Adrenal gland (tissue), 12 donors: ENCODE results near the gene LAT. TPM values are rescaled to one million over a fixed set of nuclear protein-coding genes. Genes with fewer than 3 reads are reported as not detected.
"Not testable (repeated sequence)": the region's sequence is repeated elsewhere in the genome, so short reads cannot be mapped to it uniquely, and the experiment has no call there.

Source experiments
- DNase-seq, 7 donors: peaks; one replicate each; pipeline ENCODE4 v3.0.0-alpha.2; 2019 to 2020
- H3K27ac ChIP-seq, 5 donors: fragments of 200-600 bp; sonication (generic) in 4 of 5; 1 replicate in 3 of 5; 2 replicates in 2 of 5; pipeline versions ENCODE4 v1.5.1 to v1.8.0; 2016 to 2020; ENCODE audit warnings: mild to moderate bottlenecking in 1 of 5
- H3K27me3 ChIP-seq: fragments of 200-600 bp; 2 replicates; pipeline ENCODE4 v1.8.0; 2021
- H3K36me3 ChIP-seq, 2 donors: fragments of 200-600 bp; replicated peaks in 1 of 2; 1 replicate in 1 of 2; 2 replicates in 1 of 2; pipeline versions ENCODE4 v1.5.1 to v1.8.0; 2018 to 2022
- H3K4me1 ChIP-seq, 2 donors: fragments of 200-600 bp; replicated peaks in 1 of 2; 1 replicate in 1 of 2; 2 replicates in 1 of 2; pipeline versions ENCODE4 v1.5.1 to v1.8.0; 2018 to 2021
- H3K4me3 ChIP-seq, 4 donors: fragments of 200-600 bp; sonication (generic) in 3 of 4; one replicate each; pipeline ENCODE4 v1.5.1; 2016 to 2018
- H3K9me3 ChIP-seq, 3 donors: fragments of 200-600 bp; sonication (generic) in 1 of 3; replicated peaks in 1 of 3; 1 replicate in 2 of 3; 2 replicates in 1 of 3; pipeline versions ENCODE4 v1.5.1 to v1.8.0; 2016 to 2021
- POLR2A ChIP-seq, 2 donors: fragments of 450-650 bp; IDR thresholded peaks; one replicate each; pipeline ENCODE4 v1.6.1; 2017; ENCODE audit warnings: antibody characterized with exemption in 2 of 2, mild to moderate bottlenecking in 2 of 2, moderate library complexity in 1 of 2
- whole genome bisulfite sequencing, 4 donors: extraction: QIAGEN DNeasy Blood & Tissue Kit in 2 of 4; methylation state at CpG; one replicate each; pipeline versions ENCODE4 v1.1.5 to v1.1.7; 2013 to 2017; 5-methylcytosine and 5-hydroxymethylcytosine counted together
- intact Hi-C, 2 donors: fragments of 100-400 bp; cut with DNase I; formaldehyde crosslinking; loops; one replicate each; pipeline versions ENCODE4 v1.14.1 to v1.15.0; 2022 to 2023
- polyA plus RNA-seq, 3 donors: library from polyadenylated mRNA; stranded (reverse); fragments of 200-250 nt in 2 of 3; fragments of 350-450 nt in 1 of 3; fragmentation: Illumina TruSeq in 1 of 3; extraction: RNeasy Lipid Tissue Mini Kit (QIAGEN cat#74804) in 1 of 3; gene quantifications; one replicate each; pipeline ENCODE4 v1.2.3, GENCODE V29; 2013 to 2014
- total RNA-seq, 9 donors: library from RNA; depleted of rRNA in 4 of 9; stranded (reverse); fragments of >200 nt in 4 of 9; fragments of 120-200 nt in 1 of 9; fragmentation: NEBNext Ultra II Directional in 1 of 9; extraction: Animal tissue kit (Norgen Biotek cat#: 25700) in 1 of 9; gene quantifications; one replicate each; pipeline versions ENCODE4 v1.1.0 to v1.2.4, GENCODE V29; 2013 to 2023
- TF ChIP-seq, protein P1 (sequence below), 6 experiments: fragments of 450-650 bp in 4 of 6; fragments of 200-600 bp in 2 of 6; sonication (generic) in 1 of 6; IDR thresholded peaks; 1 replicate in 5 of 6; 2 replicates in 1 of 6; pipeline versions ENCODE4 v1.5.1 to v1.8.0; 2016 to 2021; ENCODE audit warnings: antibody characterized with exemption in 6 of 6, mild to moderate bottlenecking in 2 of 6, moderate library complexity in 1 of 6
- donor health status: healthy with polysubstance abuse.
- donor health status: Bipolar disorder and iron deficiency.
- donor health status: DM: yes; HTN: yes; CAD: no.
- donor health status: DM: no; HTN: no; CAD: no.
- donor health status: DM: no; HTN: no; CAD: no.
- donor health status: DM: yes; HTN: yes; CAD: no.

Gene LAT
- total and polyA plus RNA-seq, 12 donors: 0.42 to 50.5 (median 1.8) TPM; not detected in 1

DNA sequence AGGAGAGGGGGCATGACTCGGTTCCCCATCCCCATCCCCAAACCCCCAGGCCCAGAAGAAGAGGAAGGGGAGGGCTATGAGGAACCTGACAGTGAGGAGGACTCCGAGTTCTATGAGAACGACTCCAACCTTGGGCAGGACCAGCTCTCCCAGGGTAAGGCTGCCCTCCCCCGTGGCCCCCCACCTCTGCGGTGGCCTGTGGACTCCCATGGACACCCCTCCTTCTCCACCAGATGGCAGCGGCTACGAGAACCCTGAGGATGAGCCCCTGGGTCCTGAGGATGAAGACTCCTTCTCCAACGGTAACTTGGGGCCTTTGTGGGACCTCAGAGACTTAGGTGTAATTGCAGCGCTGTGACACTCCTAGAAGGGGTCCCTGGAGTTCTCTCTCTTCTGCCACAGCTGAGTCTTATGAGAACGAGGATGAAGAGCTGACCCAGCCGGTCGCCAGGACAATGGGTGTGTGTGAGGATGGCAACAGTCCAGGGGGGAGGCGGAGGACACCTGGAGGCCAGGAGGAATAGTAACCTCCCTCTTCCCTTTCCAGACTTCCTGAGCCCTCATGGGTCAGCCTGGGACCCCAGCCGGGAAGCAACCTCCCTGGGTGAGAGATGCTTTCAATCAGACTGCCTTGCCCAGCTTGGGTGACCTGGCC lies 47.5 kb upstream of the LAT start:
- no peaks in the 10 kb centered on the region for H3K27me3 ChIP-seq

DNA sequence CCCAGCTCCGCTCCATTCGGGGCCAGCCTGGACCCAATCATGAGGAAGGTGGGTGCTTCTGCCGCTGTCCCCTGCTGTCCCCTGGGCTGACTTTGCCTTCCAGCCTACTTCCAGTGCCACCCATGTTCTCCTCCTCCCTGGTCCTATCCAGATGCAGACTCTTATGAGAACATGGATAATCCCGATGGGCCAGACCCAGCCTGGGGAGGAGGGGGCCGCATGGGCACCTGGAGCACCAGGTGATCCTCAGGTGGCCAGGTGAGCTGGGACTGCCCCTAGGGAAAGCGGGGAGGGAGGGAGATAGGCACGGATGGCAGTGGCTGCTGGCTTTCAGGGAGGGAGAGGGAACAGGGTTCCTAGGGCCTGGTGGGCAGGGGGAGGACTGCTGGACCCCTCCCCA lies 46.1 kb upstream of the LAT start:
- no peaks in the 10 kb centered on the region for H3K4me1 ChIP-seq

More for the DNA sequence above, 47.5 kb upstream of the LAT start:
- intact Hi-C loops: loop anchor here in 1 of 2 donors (5.0 kb wide), 1 partner anchor 60 kb away; the partner anchor contains the start of gene ATP2A1
- Histone ChIP-seq H3K36me3 (no peaks in the 10 kb centered on the region), H3K4me1 (no peaks in the 10 kb centered on the region), H3K9me3 (no peaks in the 10 kb centered on the region), H3K4me3 (no peak overlapping the region), H3K27ac (no peak overlapping the region)
- TF ChIP-seq, protein P1, sequence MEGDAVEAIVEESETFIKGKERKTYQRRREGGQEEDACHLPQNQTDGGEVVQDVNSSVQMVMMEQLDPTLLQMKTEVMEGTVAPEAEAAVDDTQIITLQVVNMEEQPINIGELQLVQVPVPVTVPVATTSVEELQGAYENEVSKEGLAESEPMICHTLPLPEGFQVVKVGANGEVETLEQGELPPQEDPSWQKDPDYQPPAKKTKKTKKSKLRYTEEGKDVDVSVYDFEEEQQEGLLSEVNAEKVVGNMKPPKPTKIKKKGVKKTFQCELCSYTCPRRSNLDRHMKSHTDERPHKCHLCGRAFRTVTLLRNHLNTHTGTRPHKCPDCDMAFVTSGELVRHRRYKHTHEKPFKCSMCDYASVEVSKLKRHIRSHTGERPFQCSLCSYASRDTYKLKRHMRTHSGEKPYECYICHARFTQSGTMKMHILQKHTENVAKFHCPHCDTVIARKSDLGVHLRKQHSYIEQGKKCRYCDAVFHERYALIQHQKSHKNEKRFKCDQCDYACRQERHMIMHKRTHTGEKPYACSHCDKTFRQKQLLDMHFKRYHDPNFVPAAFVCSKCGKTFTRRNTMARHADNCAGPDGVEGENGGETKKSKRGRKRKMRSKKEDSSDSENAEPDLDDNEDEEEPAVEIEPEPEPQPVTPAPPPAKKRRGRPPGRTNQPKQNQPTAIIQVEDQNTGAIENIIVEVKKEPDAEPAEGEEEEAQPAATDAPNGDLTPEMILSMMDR (IDR thresholded peaks at IDR 0.05): no peak
- no peak for TF ChIP-seq POLR2A (IDR thresholded peaks at IDR 0.05)
- DNase-seq: no peak
- WGBS, 4 donors: 77 to 87% (median 85%) methylated on average over 6 to 14 of the region's 14 CpGs

DNA sequence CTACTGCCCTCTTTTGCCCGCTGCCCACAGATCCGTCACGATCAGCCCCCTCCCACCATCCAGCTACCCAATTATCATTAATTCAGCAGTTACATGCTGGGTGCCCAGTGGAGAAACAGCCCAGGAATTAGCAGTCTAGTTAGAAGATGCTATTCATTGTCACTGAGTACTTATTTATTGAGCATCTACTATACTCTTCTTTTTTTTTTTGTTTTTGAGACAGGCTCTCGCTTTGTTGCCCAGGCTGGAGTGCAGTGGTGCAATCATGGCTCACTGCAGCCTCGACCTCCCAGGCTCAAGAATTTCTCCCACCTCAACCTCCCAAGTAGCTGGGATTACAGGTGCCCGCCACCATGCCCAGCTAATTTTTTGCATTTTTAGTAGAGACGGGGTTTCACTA lies 45.0 kb upstream of the LAT start:
- H3K9me3 ChIP-seq, H3K4me1 ChIP-seq, H3K36me3 ChIP-seq, H3K4me3 ChIP-seq, H3K27ac ChIP-seq, DNase-seq, H3K27me3 ChIP-seq: not testable (repeated sequence)
- 83 to 90% (median 87%) methylated on average over 7 of the region's 7 CpGs for WGBS, 4 donors
- intact Hi-C loops: loop anchor here in 1 of 2 donors (5.0 kb wide), 1 partner anchor 63 kb away; the partner anchor contains the start of gene ATP2A1

More for the DNA sequence above, 46.1 kb upstream of the LAT start:
- TF ChIP-seq, protein P1 (IDR thresholded peaks at IDR 0.05): no peak
- no peak for TF ChIP-seq POLR2A (IDR thresholded peaks at IDR 0.05)
- no peak for DNase-seq
- intact Hi-C loops: loop anchor here in 1 of 2 donors (5.0 kb wide), 1 partner anchor 61 kb away; the partner anchor contains the start of gene ATP2A1
- H3K36me3 ChIP-seq: no peaks in the 10 kb centered on the region
- no peaks in the 10 kb centered on the region for H3K9me3 ChIP-seq
- no peak overlapping the region for H3K27ac ChIP-seq
- no peak overlapping the region for H3K4me3 ChIP-seq
- WGBS, 4 donors: 76 to 97% (median 80%) methylated on average over 5 to 7 of the region's 7 CpGs
- H3K27me3 ChIP-seq: no peaks in the 10 kb centered on the region

DNA sequence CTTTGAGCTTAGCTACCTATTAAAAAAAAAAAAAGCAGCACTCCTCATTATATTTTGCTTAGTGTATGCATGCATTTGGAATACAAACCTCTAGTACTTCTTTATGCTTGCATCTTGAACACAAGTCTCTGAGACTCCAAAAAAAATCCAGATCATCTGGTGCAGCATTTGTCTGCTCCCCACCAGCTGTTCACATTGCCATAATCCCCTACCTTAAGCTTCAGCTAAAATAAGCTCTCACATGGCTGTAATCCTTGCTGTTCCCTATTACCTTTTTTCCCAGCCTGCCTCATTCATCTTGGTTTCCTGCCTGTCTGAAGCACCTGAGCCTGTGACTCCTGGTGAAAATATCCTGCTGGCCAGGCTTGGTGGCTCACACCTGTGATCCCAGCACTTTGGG lies 41.6 kb upstream of the LAT start:
- Histone ChIP-seq H3K4me3 (no peak overlapping the region), H3K36me3 (no peaks in the 10 kb centered on the region), H3K27ac (no peak overlapping the region), H3K27me3 (no peaks in the 10 kb centered on the region), H3K4me1 (peaks cover 5 to 8% of the 10 kb centered on the region in 2 donors), H3K9me3 (no peaks in the 10 kb centered on the region)
- intact Hi-C loops: no loop called here
- DNase-seq: no peak
- TF ChIP-seq, protein P1 (IDR thresholded peaks at IDR 0.05): no peak
- no peak for TF ChIP-seq POLR2A (IDR thresholded peaks at IDR 0.05)

DNA sequence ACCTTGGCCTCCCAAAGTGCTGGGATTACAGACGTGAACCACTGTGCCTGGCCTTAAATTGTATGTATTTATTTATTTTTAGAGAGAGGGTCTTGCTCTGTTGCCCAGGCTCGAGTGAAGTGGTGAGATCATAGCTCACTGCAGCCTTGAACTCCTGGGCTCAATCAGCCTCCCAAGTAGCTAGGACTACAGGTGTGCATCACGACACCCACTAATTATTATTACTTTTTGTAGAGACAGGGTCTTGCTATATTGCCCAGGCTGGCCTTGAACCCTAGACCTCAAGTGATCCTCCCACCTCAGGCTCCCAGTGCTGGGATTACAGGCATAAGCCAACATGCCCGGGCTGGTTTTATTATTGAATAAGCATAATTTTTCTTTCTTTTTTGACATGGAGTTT lies 38.2 kb upstream of the LAT start:
- WGBS, 4 donors: 51 to 56% (median 53%) methylated on average over 4 of the region's 4 CpGs

More for the DNA sequence above, 38.2 kb upstream of the LAT start:
- Histone ChIP-seq H3K27me3 (no peaks in the 10 kb centered on the region), H3K27ac (no peak overlapping the region), H3K4me1 (peaks cover 5 to 10% of the 10 kb centered on the region in 2 donors), H3K9me3 (no peaks in the 10 kb centered on the region), H3K36me3 (no peaks in the 10 kb centered on the region), H3K4me3 (no peak overlapping the region)
- no peak for TF ChIP-seq POLR2A (IDR thresholded peaks at IDR 0.05)
- TF ChIP-seq, protein P1 (IDR thresholded peaks at IDR 0.05): no peak
- intact Hi-C loops: loop anchor here in 1 of 2 donors (5.0 kb wide), 1 partner anchor 124 kb away; the partner anchor contains the start of gene ATXN2L
- no peak for DNase-seq
